HS-27A (cell line): ENCODE results near the gene ANKRD20A1.
"Not testable (repeated sequence)": the region's sequence is repeated elsewhere in the genome, so short reads cannot be mapped to it uniquely, and the experiment has no call there.

Experiments used
- DNase-seq: peaks from one replicate; pipeline ENCODE4 v3.0.0-alpha.2; 2012; ENCODE audit warnings: low read depth, missing footprints

ANKRD20A1 gene

DNA sequence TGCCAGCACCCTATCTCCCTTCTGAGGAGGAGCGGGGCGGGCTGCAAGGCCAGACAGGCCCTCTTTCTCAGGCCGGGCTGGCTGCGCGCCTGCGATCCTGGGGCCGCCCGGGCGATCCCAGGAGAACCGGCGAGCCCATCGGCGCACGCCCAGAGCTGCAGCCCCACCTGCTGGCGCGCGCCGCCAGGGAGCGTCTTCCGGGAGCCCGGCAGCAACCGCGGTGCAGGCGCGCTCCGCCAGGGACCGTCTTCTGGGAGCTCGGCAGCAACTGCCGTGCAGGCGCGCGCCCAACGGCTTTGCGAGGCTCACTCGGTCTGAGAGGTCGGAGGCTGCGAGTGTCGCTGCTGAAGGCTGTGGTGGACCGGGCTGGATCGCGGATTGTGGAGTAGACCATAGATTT is at the start of gene ANKRD20A1:
ANKRD20A1 (plus strand) TSS at position 61 of the 400 bp plus-strand sequence. CDS start 496 bp downstream, outside the sequence.
- DNase-seq: not testable (repeated sequence)

DNA sequence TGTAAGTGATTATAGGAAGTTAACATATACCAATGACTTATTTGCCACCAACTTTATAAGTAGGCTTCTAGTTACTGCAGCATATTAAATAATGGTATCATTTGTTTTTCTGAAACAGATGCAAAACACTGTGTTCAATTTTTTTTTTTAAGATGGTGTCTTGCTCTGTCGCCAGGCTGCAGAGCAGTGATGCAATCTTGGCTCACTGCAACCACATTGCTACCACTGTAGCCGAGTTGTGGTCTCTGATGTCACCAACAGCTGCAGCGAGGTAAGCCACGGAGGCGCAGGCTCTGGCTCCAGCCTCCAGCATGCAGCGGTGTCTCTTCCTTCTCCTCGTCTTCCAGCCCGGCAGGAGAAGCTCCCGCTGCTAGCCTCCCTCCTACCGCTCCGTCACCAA is 26.6 kb upstream of the ANKRD20A1 start:
- DNase-seq: not testable (repeated sequence)
